NOMO-1 treated with DMSO at 0.1 percent for 48 hours (cell line): Measurements from ENCODE around the gene PRDM4.
"Not testable (repeated sequence)": the region's sequence is repeated elsewhere in the genome, so short reads cannot be mapped to it uniquely, and the experiment has no call there.

Source experiments
- DNase-seq: peaks from one replicate; lab custom pipeline; 2025; ENCODE audit not compliant: unreplicated experiment; lab: John Stamatoyannopoulos, UW

Gene PRDM4

GRCh38 chr12:107775093-107775721, 14.3 kb upstream of the PRDM4 start:
- peak; percentile 7 for DNase-seq

- no peak for DNase-seq
These were observed 13.6 kb upstream of the PRDM4 start, which contains the start of gene ASCL4 for GRCh38 chr12:107774349-107775029. Gene ASCL4, plus strand, starts transcription at chr12:107774704. Its CDS starts 515 bp downstream, at chr12:107775219.

GRCh38 chr12:107767466-107767865, 6.5 kb upstream of the PRDM4 start:
- DNase-seq: no peak

GRCh38 chr12:107765316-107765715, 4.4 kb upstream of the PRDM4 start:
- DNase-seq: no peak

- no peak for DNase-seq
These were observed 3.7 kb upstream of the PRDM4 start for GRCh38 chr12:107764626-107765025.

- no peak for DNase-seq
These were observed 1.9 kb upstream of the PRDM4 start for GRCh38 chr12:107762874-107763273.

GRCh38 chr12:107761502-107761904, 566 bp upstream of the PRDM4 start:
- peak; percentile 26 for DNase-seq

- DNase-seq: peak; percentile 28
These were observed 629 bp downstream of the PRDM4 start for GRCh38 chr12:107760207-107760808.

GRCh38 chr12:107759410-107759809, 1.5 kb downstream of the PRDM4 start:
- DNase-seq: peak; percentile 57

- no peak for DNase-seq
These were observed 11.9 kb downstream of the PRDM4 start for GRCh38 chr12:107749083-107749482.

- no peak for DNase-seq
These were observed 12.5 kb downstream of the PRDM4 start for GRCh38 chr12:107748472-107748871.

- peak; percentile 73 for DNase-seq
These were observed 24.0 kb downstream of the PRDM4 start for GRCh38 chr12:107736914-107737313.

- no peak for DNase-seq
These were observed 25.2 kb downstream of the PRDM4 start for GRCh38 chr12:107735763-107736162.

GRCh38 chr12:107734139-107734538, 26.8 kb downstream of the PRDM4 start:
- DNase-seq: no peak

- DNase-seq: no peak
These were observed 28.6 kb downstream of the PRDM4 start for GRCh38 chr12:107732365-107732764.

GRCh38 chr12:107731366-107731765, 29.6 kb downstream of the PRDM4 start:
- DNase-seq: no peak

GRCh38 chr12:107730618-107731341, 30.2 kb downstream of the PRDM4 start:
- DNase-seq: no peak

- DNase-seq: not testable (repeated sequence)
These were observed 33.2 kb downstream of the PRDM4 start for GRCh38 chr12:107727742-107728141.

- DNase-seq: not testable (repeated sequence)
These were observed 33.6 kb downstream of the PRDM4 start for GRCh38 chr12:107727327-107727726.

- no peak for DNase-seq
These were observed 42.3 kb downstream of the PRDM4 start for GRCh38 chr12:107718606-107719005.

- DNase-seq: no peak
These were observed 45.2 kb downstream of the PRDM4 start for GRCh38 chr12:107715780-107716179.

GRCh38 chr12:107705522-107705921, 55.4 kb downstream of the PRDM4 start:
- DNase-seq: not testable (repeated sequence)
